WERI-Rb-1 (cell line): Measurements from ENCODE around the gene PRR7.
"Not testable (repeated sequence)": the region's sequence is repeated elsewhere in the genome, so short reads cannot be mapped to it uniquely, and the experiment has no call there.

ENCODE experiments used
- DNase-seq: peaks from one replicate; pipeline ENCODE4 v3.0.0-alpha.2; 2020
- H3K27ac ChIP-seq: fragments of 250-450 bp; sonication (Bioruptor Pico); 2 replicates; pipeline ENCODE4 v1.5.1; 2020; ENCODE audit warnings: mild to moderate bottlenecking, moderate library complexity
- H3K27me3 ChIP-seq: fragments of 250-450 bp; sonication (Bioruptor Pico); 2 replicates; pipeline ENCODE4 v1.5.1; 2021; ENCODE audit warnings: mild to moderate bottlenecking, low read depth, moderate library complexity; ENCODE audit not compliant: insufficient read depth, severe bottlenecking
- H3K36me3 ChIP-seq: fragments of 250-450 bp; sonication (Bioruptor Pico); 2 replicates; pipeline ENCODE4 v1.5.1; 2020; ENCODE audit warnings: mild to moderate bottlenecking, moderate library complexity
- H3K4me3 ChIP-seq: 2 replicates; pipeline ENCODE4 v1.5.1; 2011; ENCODE audit warnings: low read depth, mild to moderate bottlenecking, control low read depth, low read length
- H3K9me3 ChIP-seq: fragments of 250-450 bp; sonication (Bioruptor Pico); 2 replicates; pipeline ENCODE4 v1.5.1; 2021; ENCODE audit warnings: mild to moderate bottlenecking, moderate library complexity; ENCODE audit not compliant: severe bottlenecking
- CTCF ChIP-seq: IDR thresholded peaks from 2 replicates; pipeline ENCODE4 v1.5.1; 2011; ENCODE audit warnings: low read depth, mild to moderate bottlenecking, control low read depth, inconsistent platforms, low read length

PRR7 gene

GRCh38 chr5:177410575-177410974 is 36.0 kb upstream of the PRR7 start:
- TF ChIP-seq CTCF: no peak
- H3K4me3 ChIP-seq: no peak overlapping the region
- no peak for DNase-seq
- no peak overlapping the region for H3K27ac ChIP-seq
- no peaks in the 10 kb centered on the region for H3K9me3 ChIP-seq
- no peaks in the 10 kb centered on the region for H3K36me3 ChIP-seq
- no peaks in the 10 kb centered on the region for H3K27me3 ChIP-seq

GRCh38 chr5:177412603-177413233 is 33.9 kb upstream of the PRR7 start:
- Histone ChIP-seq H3K36me3 (no peaks in the 10 kb centered on the region), H3K27ac (no peak overlapping the region), H3K9me3 (no peaks in the 10 kb centered on the region), H3K4me3 (no peak overlapping the region), H3K27me3 (no peaks in the 10 kb centered on the region)
- no peak for TF ChIP-seq CTCF
- DNase-seq: no peak

DNA sequence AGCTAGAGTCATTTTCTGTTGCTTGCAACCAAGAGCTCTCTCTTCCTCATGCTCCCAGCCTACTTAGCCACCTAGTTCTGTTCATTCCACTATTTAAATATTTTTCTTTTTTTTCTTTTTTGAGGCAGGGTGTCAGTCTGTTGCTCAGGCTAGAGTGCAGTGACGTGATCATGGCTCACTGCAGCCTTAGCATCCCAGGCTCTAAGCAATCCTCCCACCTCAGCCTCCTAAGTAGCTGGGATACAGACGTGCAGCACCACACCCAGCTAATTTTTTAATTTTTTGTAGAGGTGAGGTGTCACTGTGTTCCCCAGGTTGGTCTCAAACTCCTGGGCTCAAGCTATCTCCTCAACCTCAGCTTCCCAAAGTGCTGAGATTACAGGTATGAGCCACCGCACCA is 32.1 kb upstream of the PRR7 start:
- H3K27me3 ChIP-seq: no peaks in the 10 kb centered on the region
- no peak overlapping the region for H3K27ac ChIP-seq
- no peaks in the 10 kb centered on the region for H3K36me3 ChIP-seq
- DNase-seq: no peak
- H3K9me3 ChIP-seq: no peaks in the 10 kb centered on the region
- H3K4me3 ChIP-seq: no peak overlapping the region
- no peak for TF ChIP-seq CTCF

- not testable (repeated sequence) for H3K36me3 ChIP-seq, H3K9me3 ChIP-seq, H3K27ac ChIP-seq, H3K4me3 ChIP-seq, H3K27me3 ChIP-seq, DNase-seq
Observed at GRCh38 chr5:177417081-177417480, 29.5 kb upstream of the PRR7 start.

DNA sequence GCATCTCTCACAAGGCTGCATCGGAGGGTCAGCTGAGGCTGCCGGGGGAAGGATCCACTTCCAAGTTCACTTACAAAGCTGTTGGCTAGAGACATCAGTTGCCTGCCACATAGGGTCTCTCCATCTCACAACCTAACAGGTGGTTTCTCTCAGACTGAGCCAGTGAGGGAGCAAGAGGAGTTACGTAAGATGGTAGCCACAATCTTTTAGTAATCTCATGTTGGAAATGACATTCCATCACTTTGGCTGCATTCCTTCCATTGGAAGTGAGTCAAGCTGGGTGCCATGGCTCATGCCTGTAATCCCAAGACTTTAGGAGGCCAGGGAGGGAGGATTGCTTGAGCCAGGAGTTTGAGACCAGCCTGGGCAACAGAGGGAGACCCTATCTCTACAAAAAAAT is 27.6 kb upstream of the PRR7 start:
- H3K36me3 ChIP-seq: no peaks in the 10 kb centered on the region
- H3K9me3 ChIP-seq: no peaks in the 10 kb centered on the region
- H3K4me3 ChIP-seq: no peak overlapping the region
- DNase-seq: no peak
- no peak overlapping the region for H3K27ac ChIP-seq
- TF ChIP-seq CTCF: no peak
- no peaks in the 10 kb centered on the region for H3K27me3 ChIP-seq

DNA sequence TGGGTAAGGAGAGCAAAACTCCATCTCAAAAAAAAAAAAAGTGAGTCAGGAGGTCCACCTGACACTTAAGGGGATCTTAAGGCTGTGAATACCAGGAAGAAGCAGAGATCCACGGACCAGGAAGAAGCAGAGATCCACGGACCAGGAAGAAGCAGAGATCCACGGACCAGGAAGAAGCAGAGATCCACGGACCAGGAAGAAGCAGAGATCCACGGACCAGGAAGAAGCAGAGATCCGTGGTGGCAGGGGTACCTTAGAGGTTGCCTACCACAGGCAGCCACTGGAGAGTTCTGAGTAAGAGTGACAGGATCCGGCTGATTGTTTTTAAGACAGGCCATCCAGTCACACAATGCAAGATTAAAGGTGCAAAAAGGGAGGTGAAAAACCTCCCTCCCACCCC is 26.1 kb upstream of the PRR7 start:
- H3K9me3 ChIP-seq, H3K27ac ChIP-seq, DNase-seq, H3K4me3 ChIP-seq, H3K36me3 ChIP-seq, H3K27me3 ChIP-seq: not testable (repeated sequence)

GRCh38 chr5:177421062-177421798 is 25.4 kb upstream of the PRR7 start:
- TF ChIP-seq CTCF: no peak
- H3K36me3 ChIP-seq: no peaks in the 10 kb centered on the region
- DNase-seq: no peak
- no peak overlapping the region for H3K4me3 ChIP-seq
- H3K9me3 ChIP-seq: no peaks in the 10 kb centered on the region
- H3K27me3 ChIP-seq: no peaks in the 10 kb centered on the region
- no peak overlapping the region for H3K27ac ChIP-seq
